Measurements from ENCODE around the gene TIAM2.

The TIAM2 gene

DNA sequence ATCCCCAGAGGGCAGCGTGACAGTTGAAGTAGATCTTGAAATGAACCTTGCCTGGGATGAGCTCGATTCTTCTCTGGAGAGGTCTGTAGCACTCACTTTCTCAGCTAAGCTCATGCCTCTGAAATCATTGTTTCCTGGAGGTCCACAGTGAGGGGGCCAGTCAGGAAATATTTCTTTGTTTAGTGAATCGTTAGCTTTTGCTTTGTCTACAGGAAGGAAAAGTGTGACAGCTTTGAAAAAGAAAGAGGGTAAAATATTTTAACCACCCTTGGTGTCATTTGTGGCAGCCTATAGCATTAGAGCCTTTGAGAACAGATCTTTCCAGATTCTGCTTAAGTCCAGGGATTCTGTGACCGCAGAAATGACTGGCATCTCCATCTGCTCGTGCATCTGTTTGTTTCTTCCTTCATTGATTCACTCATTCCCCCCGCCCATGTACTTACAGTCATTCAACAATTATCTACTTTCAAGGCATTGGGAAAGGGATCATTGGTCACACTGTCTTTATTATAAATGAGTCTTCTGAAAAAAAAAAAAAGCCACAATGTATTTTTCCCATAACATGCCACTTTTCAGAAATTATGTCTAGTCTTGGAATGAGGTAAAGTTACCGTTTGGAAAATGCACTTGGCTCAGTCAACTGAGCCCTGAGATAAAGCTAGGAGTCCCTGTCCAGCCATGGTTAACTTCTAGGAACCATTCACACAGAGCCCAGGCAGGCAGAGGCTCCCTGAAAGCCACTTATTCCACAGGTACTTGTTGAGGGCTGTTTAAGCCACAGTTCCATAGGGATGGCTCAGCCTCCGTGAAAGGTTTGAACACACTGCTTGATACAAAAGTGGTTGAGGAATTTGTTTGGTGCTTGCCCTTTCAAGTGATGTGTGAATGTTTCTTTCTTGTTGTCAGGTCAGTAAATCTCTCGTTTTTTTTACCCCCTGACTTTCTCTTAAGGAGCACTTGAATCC, 86.0 kb downstream of the TIAM2 start:
- in situ Hi-C loops (cut with MboI; ENCODE audit: low pct_unique_long_range_greater_than_20kb, low sequenced_read_pairs, unreplicated experiment): no loop called here
- no peak for DNase-seq (ENCODE audit: low spot score)

DNA sequence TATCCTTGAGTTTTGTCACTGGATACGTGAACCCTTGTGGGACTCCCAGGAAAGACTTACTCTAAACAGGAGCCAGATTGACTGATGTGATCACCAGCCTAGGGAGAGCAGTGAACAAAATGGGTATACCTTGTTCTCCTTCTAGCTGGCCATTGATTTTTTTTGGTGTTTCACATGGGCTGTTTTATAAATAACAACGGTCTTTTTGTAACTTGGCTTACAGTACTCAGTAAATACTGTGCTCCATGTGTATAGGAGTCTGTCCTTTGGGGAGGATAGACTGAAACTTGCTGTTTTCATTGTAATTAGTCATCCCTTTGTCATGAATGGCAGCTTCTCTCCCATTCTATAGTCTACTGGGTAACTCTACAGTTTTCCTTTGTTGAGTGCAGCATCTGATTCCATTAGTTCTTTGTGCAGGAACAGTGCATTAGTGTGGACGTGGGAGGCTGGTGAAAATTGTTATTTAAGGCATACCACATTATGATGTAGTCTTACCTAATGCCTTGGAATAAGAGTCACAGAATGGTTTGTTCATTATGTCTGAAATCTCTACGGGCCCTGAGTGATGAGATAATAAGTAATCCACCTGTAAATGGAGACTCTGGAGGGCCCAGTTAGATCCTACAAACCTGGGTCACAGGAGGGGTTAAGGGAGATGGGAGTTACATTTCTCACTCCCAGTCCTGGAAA, 89.5 kb downstream of the TIAM2 start:
- in situ Hi-C loops (cut with MboI; ENCODE audit: low pct_unique_long_range_greater_than_20kb, low sequenced_read_pairs, unreplicated experiment): no loop called here
- TF ChIP-seq, protein P1, sequence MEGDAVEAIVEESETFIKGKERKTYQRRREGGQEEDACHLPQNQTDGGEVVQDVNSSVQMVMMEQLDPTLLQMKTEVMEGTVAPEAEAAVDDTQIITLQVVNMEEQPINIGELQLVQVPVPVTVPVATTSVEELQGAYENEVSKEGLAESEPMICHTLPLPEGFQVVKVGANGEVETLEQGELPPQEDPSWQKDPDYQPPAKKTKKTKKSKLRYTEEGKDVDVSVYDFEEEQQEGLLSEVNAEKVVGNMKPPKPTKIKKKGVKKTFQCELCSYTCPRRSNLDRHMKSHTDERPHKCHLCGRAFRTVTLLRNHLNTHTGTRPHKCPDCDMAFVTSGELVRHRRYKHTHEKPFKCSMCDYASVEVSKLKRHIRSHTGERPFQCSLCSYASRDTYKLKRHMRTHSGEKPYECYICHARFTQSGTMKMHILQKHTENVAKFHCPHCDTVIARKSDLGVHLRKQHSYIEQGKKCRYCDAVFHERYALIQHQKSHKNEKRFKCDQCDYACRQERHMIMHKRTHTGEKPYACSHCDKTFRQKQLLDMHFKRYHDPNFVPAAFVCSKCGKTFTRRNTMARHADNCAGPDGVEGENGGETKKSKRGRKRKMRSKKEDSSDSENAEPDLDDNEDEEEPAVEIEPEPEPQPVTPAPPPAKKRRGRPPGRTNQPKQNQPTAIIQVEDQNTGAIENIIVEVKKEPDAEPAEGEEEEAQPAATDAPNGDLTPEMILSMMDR (IDR thresholded peaks at IDR 0.05; ENCODE audit: extremely low read depth, insufficient read depth, missing control alignments): no peak
- DNase-seq (ENCODE audit: low spot score): no peak

More for the DNA sequence above, 86.0 kb downstream of the TIAM2 start:
- TF ChIP-seq, protein P1 (IDR thresholded peaks at IDR 0.05; ENCODE audit: extremely low read depth, insufficient read depth, missing control alignments): no peak

DNA sequence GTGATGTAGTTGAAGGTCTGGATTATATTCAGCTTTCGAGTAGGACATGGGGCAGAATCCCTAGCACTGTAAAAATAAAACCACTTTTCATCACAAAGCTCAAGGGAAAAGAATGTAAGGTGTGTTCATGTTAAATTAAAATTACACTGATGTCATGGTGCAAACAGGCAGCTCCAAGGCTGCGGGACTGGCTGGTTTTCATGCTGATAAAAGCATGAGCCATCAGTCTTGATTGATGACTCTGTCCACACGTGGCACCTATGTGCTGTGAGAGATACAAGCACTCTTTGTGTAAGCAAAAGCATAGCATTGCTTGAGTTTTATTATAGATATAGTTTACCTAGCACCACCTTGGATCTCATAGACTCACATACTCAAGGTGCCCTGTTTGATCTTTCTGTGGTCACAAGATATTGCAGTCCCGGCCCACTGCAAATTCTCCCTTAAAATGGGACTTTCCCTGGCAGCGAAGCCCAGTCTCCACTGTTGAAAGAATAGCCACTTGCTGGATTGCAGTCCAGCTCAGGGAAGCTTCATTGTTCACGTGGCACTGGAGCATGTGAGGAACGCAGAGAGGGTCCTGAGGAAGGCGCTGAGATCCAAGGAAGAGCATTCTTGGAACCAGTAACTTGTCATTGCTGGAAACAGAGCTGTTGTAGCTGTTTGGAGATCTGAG, 90.6 kb downstream of the TIAM2 start:
- in situ Hi-C loops (cut with MboI; ENCODE audit: low pct_unique_long_range_greater_than_20kb, low sequenced_read_pairs, unreplicated experiment): no loop called here
- no peak for DNase-seq (ENCODE audit: low spot score)

DNA sequence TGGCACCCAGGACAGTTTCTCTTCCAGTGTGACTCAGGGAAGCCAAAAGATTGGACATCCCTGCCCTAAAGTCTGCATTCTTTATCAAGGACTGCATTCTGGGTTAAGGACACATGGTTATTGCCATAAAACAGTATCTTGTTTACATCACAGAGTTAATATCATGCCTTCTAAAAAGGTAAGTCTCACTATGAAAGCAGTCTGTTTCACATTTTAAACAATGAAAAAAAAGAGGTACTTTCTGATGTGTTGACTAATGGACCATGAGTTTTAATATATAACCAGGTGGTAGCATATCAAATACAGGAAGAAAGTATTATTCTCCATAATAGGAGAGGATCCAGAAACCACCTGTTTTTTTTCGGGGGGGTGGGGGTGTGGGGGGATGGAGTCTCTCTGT, 93.7 kb downstream of the TIAM2 start:
- in situ Hi-C loops (cut with MboI; ENCODE audit: low pct_unique_long_range_greater_than_20kb, low sequenced_read_pairs, unreplicated experiment): no loop called here
- TF ChIP-seq, protein P1 (IDR thresholded peaks at IDR 0.05; ENCODE audit: extremely low read depth, insufficient read depth, missing control alignments): no peak
- peak; percentile 28 for DNase-seq (ENCODE audit: low spot score)

More for the DNA sequence above, 90.6 kb downstream of the TIAM2 start:
- TF ChIP-seq, protein P1 (IDR thresholded peaks at IDR 0.05; ENCODE audit: extremely low read depth, insufficient read depth, missing control alignments): no peak

DNA sequence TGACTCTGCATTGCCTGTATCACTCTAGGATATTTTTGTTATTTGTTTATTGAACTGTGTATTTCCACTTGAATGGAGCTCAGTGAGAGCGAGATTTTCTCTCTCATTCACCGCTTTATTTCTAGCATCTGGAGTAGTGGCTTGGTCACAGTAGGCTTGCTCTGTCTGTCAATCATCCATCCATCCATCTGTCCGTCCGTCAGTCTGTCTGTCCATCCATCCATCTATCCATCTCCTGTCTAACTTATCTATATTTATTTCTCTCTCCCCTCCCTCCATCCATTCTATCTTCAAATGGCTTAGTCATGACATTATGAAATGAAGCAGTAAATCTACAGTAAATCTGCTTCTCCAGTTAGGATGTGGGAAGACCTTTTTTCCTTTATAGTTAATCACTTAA, 94.6 kb downstream of the TIAM2 start:
- in situ Hi-C loops (cut with MboI; ENCODE audit: low pct_unique_long_range_greater_than_20kb, low sequenced_read_pairs, unreplicated experiment): no loop called here
- DNase-seq (ENCODE audit: low spot score): no peak

DNA sequence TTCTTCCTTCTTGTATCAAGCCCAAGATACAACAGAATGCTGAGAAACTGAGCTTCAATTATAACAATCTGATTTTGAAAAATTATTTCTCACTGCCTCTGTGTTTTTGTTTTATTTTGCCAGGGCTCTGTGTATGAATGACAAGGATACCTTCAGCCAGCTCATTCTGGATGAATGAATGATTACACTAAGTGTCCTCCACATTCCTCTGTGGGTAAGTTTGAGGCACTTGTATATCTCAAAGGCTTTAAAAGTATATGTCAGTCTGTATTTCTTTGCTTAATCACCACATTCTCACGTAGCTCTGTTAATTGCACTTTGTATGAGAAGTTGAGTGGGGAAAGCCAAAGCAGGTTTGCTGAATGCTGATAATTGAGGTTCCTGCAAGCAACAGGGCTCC, 95.1 kb downstream of the TIAM2 start:
- no peak for DNase-seq (ENCODE audit: low spot score)
- TF ChIP-seq, protein P1 (IDR thresholded peaks at IDR 0.05; ENCODE audit: extremely low read depth, insufficient read depth, missing control alignments): no peak
- in situ Hi-C loops (cut with MboI; ENCODE audit: low pct_unique_long_range_greater_than_20kb, low sequenced_read_pairs, unreplicated experiment): no loop called here

More for the DNA sequence above, 94.6 kb downstream of the TIAM2 start:
- TF ChIP-seq, protein P1 (IDR thresholded peaks at IDR 0.05; ENCODE audit: extremely low read depth, insufficient read depth, missing control alignments): no peak
